HG03460 (cell line): Measurements from ENCODE around the gene DTNA.
"Not testable (repeated sequence)": the region's sequence is repeated elsewhere in the genome, so short reads cannot be mapped to it uniquely, and the experiment has no call there.

Source experiments
- ATAC-seq: cut with Tn5 transposase; IDR thresholded peaks from one replicate; pipeline ENCODE4 v1.9.1; 2021; ENCODE audit not compliant: unreplicated experiment

Gene DTNA

DNA sequence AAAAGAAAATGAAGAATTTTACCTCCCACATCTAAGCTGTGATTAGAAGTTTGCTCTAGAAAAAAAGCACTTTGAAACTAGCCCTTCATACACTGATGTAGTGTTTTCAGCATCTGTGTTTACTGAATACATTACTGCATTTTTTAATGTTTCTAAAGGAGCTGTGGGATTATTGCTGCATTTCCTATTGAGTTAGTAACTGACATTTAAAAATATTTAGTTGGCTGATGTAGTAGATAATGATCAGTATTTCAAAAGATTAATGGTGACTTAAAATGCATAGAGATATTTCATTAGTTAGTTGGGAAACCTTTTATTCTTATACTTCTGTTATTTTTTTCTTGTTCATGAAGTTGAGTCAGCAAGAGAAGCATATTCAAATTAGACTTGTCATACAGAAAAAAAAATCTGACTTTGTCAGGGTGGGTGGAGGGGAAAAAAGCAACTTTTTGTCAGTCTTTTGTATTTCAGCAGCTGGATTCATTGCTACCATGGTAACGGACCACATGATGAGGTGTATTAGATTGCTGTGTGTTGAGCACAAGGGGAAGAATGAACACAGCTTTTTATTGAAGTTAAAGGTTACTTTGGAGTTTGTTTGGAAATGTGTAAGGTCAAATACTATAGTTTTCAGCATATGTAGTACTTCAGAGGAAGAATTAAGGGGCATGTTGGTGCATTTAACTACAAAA, at the start of gene DTNA:
Gene DTNA, plus strand, starts transcription at position 549 of the 692 bp plus-strand sequence. CDS start 45,679 bp downstream, outside the sequence.
- ATAC-seq: no peak

DNA sequence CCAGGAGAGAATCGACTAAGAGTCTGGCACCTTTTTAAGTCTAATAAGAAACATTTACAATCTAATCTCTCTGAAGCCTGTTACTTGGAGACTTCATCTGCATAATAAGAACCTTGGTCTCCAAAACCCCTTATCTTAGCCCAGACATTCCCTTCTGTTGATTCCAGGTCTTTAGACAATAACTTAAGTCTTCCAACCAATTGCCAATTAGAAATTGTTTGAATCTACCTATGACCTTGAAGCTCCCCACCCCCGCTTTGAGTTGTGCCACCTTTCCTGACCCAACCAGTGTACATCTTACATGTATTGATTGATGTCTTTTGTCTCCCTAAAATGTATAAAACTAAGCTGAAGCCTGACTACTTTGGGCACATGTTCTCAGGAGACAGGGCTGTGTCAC, 49.5 kb upstream of the DTNA start:
- ATAC-seq: no peak

DNA sequence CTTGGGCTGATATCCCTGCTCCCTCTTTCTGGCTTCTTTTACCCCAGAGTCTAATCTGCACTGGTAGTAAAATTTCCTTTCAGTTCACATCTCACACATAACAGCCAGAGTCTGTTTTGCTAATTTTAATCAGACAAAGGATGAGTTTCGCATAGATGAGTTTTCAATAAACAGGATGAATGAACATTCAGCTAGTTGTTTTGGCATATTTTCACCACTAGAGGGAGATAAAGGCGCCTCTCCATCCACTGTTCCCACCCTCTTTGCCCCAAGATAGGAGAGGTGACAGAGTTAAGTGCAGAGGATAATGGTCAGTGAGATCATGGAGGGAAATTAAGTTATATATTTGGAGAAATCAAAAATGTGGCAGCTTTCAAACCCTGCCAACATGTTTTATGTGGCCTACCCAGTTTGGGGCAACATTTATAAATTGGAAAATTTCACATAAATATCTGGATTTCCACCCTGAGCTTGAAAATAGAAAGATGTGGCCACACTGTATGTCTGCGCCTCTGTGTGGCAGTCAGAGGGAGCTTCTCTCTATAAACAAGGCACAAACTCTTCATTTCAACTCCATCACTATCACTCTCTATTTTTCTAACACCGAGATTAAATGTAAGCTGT, 48.5 kb upstream of the DTNA start:
- ATAC-seq: peak; percentile 86

DNA sequence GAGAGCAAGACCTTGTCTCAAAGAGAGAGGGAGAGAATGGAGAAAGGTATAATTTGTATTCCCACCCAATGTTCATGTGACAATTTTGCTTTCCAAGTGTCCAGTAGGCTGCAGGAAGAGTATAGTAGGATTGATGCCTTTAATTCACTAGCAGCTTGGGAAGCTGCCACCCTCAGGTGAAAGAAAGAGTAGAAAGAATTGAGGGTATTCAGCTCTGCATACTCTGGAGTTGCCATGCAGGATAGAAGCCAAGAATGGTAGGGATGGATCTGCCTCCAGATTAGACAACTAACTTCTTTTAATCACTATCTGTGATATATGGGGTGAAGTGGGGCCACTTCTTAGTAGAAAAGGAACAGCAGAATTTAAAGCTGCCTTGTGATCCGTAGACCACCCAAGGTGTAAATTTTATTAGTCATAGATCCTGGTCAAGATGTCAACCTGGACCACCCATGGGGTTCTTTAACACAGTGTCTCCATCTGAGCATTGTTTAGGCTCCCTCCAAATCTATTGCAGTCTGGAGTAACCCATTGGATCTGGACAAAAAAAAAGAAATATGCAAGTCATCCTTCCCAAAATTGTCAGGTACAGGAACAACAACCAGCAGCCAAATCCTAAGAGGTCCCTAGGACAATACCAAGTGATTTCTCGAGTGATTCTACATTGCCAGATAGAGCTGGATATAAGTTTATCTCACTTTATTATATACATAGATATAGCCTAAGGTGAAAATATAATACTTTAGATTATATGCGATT, 33.1 kb upstream of the DTNA start:
- no peak for ATAC-seq

- not testable (repeated sequence) for ATAC-seq
These were observed 20.3 kb upstream of the DTNA start for GRCh38 chr18:34689750-34690149.

- no peak for ATAC-seq
These were observed 18.5 kb upstream of the DTNA start for GRCh38 chr18:34691614-34692013.

- ATAC-seq: no peak
These were observed 15.4 kb upstream of the DTNA start for GRCh38 chr18:34694591-34695165.

DNA sequence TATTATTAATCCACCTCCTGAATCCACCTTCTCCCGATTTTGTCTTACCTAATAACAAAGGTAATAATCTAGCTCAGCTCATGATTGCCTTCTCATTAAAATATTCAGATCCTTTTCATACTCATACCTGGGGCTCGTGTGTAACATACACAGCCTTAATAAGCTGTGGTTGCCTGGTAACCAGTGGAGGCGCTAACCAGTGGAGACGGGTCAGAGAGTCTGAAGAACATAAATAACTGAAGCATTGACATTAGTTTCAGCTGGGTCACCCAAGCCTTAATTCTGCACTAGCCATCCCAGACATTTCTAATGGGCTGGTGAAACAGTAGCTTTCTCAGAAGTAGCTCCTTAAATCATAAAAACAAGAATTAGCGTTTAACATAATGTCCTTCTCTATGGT, 14.8 kb upstream of the DTNA start:
- no peak for ATAC-seq

DNA sequence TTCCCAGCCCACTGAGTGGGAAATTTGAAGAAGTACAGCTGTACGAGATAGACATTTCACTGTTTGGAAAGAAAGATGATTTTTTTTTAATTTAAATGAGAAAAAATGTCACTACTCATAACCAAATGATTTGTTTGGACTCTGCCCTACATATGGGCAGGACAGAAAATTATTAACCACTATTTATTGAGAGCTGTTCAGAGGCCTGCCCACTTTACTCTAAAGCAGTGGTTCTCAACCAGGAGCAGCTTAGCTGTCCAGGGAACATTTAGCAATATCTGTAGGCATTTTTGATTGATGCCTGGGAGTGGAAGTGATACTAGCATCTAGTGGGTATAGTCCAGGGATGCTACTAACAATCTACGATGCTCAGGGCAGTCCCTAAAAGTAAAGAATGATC, 13.4 kb upstream of the DTNA start:
- ATAC-seq: no peak

DNA sequence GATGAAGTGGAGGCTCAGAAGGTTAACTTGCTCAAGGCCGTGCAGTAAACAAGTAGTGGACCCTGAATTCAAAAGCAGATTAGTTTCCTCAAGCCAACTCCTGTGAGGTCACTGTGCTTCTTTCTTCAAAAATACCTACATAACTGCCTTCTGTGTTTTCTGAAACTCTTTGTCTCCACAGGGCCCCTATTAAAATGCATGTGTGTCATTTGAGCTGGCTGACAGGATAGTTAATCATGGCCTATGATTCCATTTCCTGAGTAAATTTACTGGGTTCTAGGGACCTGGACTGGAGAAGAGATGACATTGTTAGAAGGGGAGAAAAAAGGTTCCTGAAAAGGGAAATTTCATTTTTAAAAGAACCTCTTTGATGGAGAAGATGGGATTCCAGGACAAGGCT, 12.9 kb upstream of the DTNA start:
- no peak for ATAC-seq

GRCh38 chr18:34697891-34698290, 12.2 kb upstream of the DTNA start:
- ATAC-seq: no peak

- ATAC-seq: no peak
These were observed 8.2 kb upstream of the DTNA start for GRCh38 chr18:34701911-34702310.

DNA sequence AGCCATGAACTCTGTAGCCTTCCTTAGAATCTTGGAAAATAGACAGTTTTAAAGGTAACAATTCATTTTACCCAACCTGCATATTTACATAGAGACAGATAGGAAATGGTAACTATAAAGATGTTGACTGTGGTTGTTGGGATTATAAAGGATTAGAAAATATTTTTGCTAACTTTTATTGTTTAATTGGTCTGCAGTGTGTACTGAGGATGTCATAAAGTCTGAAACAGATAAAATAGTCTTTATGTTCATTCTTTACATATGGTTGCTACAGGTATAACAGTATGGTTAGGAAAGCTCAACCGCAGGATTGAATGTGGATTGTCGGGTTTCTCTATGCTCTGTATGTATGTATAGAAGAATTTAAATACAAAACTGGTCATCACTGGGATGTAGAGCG, 7.3 kb upstream of the DTNA start:
- no peak for ATAC-seq

GRCh38 chr18:34704074-34704473, 6.0 kb upstream of the DTNA start:
- no peak for ATAC-seq

- ATAC-seq: no peak
These were observed 5.3 kb upstream of the DTNA start for GRCh38 chr18:34704823-34705222.

DNA sequence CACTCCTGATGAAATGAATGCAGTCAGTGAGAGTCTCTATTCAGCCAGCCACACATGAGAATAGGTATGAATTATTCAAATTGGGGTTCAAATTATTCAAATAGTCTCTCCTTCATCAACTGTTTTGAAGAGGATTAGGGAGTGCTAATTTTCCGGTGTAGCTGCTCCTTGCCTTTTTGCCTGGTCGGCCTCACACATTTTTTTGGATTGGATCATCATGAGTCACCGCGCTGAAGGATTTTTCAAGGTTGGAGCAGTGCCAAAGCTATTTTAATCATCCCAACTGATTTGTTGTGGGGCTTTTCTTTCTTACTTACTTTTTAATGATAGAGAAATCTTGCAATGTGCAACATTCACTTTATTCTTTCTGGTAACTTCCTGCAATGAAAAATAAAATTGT, 2.4 kb upstream of the DTNA start:
- ATAC-seq: no peak

- no peak for ATAC-seq
These were observed 994 bp upstream of the DTNA start for GRCh38 chr18:34709104-34709503.

GRCh38 chr18:34710458-34710914, 388 bp downstream of the DTNA start:
- ATAC-seq: no peak

DNA sequence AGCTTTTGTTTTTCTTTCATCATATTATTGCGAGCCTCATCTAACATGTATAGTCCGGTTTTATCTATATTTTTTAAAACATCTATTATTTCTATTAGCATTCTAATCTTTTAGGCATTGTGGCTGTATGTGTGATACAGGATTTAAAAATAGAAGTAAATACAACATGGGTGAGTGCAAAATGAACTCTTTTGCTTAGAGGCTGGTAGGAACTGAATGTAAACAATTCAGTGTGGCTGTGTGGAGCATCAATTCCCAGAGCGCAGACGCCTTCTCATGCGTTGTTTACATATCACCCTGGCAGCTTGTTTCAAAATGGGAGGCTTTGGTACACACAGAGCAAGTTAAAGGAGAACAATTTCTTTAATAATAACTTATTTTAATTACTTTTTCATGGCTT, 836 bp downstream of the DTNA start:
- ATAC-seq: no peak

DNA sequence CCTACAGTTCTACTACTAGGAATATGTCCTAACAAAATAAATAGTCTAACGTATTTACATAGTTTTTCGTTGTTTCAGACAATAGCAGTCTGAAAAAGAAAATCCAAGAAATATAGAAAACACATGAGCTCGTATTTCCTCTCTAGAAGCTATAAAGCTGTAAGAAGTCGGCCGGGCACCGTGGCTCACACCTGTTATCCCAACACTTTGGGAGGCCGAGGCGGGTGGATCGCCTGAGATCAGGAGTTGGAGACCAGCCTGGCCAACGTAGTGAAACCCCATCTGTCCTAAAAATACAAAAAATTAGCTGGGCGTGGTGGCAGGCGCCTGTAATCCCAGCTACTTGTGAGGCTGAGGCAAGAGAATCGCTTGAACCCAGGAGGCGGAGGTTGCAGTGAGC, 6.0 kb downstream of the DTNA start:
- not testable (repeated sequence) for ATAC-seq

GRCh38 chr18:34718610-34719009, 8.5 kb downstream of the DTNA start:
- ATAC-seq: no peak

DNA sequence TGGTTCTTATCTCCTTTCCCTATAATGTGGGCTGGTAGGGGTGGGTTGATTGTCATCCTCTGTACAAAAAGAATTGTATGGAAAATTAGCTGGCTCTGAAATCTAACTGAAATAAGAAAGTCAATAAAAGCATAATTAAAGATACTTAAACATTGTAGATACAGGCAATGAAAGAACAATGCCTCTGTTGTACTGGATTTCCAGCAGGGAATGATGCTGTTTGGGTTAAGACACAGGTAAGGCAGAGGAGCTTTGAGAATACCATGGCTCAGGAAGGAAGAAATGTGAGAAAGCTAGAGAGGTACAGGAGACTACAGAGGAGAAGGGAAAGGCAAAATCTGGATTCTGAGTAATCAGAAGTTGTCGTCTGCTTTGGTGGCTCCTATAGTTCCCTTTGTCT, 10.1 kb downstream of the DTNA start:
- no peak for ATAC-seq
